NT2/D1 (cell line): ENCODE measurements around the gene ADGRA1.

Source experiments
- DNase-seq: peaks from one replicate; pipeline ENCODE4 v3.0.0-alpha.2; 2011; ENCODE audit warnings: low read depth, low spot score
- H3K27me3 ChIP-seq: 2 replicates; pipeline ENCODE4 v1.6.0; 2011; ENCODE audit warnings: mild to moderate bottlenecking; ENCODE audit not compliant: insufficient read length, insufficient read depth
- H3K36me3 ChIP-seq: 2 replicates; pipeline ENCODE4 v1.6.1; 2011; ENCODE audit warnings: mild to moderate bottlenecking, low read length, mixed read lengths; ENCODE audit not compliant: insufficient read depth, insufficient read length
- H3K4me1 ChIP-seq: 2 replicates; pipeline ENCODE4 v1.5.1; 2011; ENCODE audit not compliant: insufficient read depth, insufficient read length
- H3K4me3 ChIP-seq: 2 replicates; pipeline ENCODE4 v1.5.1; 2011; ENCODE audit warnings: low read depth; ENCODE audit not compliant: insufficient read length
- H3K9ac ChIP-seq: 2 replicates; pipeline ENCODE4 v1.6.0; 2011; ENCODE audit warnings: low read depth; ENCODE audit not compliant: insufficient read length
- H3K9me3 ChIP-seq: 2 replicates; pipeline ENCODE4 v1.5.1; 2011; ENCODE audit warnings: mild to moderate bottlenecking, low read length; ENCODE audit not compliant: insufficient read depth
- SUZ12 ChIP-seq: IDR thresholded peaks from 2 replicates; pipeline ENCODE4 v1.6.1; 2011; ENCODE audit not compliant: insufficient read length, insufficient read depth; ENCODE audit errors: extremely low read depth
- YY1 ChIP-seq: IDR thresholded peaks from 2 replicates; pipeline ENCODE4 v1.6.1; 2011; ENCODE audit not compliant: insufficient read length, insufficient read depth
- ZNF274 ChIP-seq: IDR thresholded peaks from 2 replicates; pipeline ENCODE4 v1.6.1; 2011; ENCODE audit warnings: mild to moderate bottlenecking, low read depth, low read length

Gene ADGRA1

DNA sequence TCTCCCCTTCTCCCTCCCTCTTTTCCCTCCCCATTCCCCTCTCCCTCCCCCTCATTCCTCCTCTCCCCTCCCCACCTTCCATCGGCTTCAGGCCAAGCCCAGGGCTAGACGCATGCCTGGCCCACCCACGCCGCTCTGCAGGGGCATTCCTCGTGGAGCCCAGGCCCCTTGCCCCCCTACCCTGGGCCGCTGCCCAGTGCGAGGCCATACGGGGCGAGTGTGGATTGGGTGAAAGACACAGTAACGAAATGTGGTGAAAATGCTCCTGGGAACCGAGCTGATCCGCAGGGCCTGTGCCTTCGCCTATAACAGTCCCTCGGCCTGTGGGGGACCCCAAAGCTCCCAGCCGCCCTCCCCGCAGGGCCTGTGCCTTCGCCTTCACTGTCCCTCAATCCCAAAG, 28.3 kb downstream of the ADGRA1 start:
- peaks cover 21% of the 10 kb centered on the region; the same call in 1 of the 2 replicates for H3K9me3 ChIP-seq
- TF ChIP-seq SUZ12: no peak
- TF ChIP-seq YY1: no peak
- TF ChIP-seq ZNF274: no peak
- no peak overlapping the region for H3K4me3 ChIP-seq
- no peaks in the 10 kb centered on the region for H3K36me3 ChIP-seq
- peaks cover 6% of the 10 kb centered on the region for H3K27me3 ChIP-seq
- H3K4me1 ChIP-seq: no peaks in the 10 kb centered on the region
- DNase-seq: no peak
- H3K9ac ChIP-seq: no peak overlapping the region

DNA sequence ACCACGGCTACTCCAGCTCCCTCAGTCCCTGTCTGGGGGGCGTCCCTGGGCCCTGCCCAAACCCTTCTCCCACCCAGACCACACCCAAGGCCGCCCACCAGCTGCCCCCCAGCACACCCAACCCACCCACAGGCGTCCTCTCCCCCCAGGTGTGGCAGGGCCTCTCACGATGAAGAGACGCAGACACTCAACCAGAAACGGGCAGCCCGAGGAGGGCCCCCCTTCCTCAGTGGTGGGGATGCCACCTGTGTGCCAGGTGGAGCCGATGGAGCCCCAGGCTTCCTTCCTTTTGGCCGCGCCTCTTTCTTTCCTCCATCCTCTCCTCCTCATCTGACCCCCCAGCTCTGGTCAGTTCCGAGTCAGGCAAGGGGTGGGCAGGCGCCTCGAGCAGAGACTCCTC, 28.7 kb downstream of the ADGRA1 start:
- peaks cover 3% of the 10 kb centered on the region for H3K27me3 ChIP-seq
- H3K9me3 ChIP-seq: peaks cover 17% of the 10 kb centered on the region; the same call in 1 of the 2 replicates
- no peaks in the 10 kb centered on the region for H3K4me1 ChIP-seq
- DNase-seq: no peak
- TF ChIP-seq ZNF274: no peak
- TF ChIP-seq SUZ12: no peak
- TF ChIP-seq YY1: no peak
- H3K36me3 ChIP-seq: no peaks in the 10 kb centered on the region
- H3K4me3 ChIP-seq: no peak overlapping the region
- H3K9ac ChIP-seq: no peak overlapping the region

DNA sequence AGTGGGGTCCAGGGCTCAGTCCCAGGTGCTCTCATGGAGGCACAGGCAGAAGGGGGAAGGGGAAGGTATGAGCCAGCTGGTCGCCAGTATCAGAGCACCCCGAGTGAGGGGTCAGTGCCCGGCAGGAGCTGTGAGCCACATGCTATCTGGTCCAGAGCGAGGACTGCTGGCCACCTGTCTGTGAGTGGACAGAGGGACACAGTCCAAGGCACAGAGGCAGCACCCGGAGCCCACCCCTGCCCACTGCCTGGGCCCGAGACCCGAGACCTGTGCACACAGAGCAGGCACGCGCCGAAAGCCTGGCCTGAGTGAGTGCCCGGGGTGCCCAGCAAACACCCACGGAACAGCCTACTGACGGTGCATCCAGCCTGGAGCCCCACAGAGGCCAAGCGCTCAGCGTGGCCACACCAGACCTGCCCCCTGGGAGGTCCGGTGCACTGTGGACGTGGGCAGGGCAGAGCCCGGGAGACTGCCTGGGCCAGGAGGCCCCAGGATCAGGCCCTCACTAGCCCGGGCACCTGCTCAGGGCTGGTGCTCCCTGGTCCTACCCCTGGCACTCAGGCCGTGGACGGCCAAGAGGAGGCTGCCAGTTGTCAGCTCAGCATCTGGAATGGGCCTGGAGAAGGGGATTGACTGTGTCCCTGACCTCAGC, 29.4 kb downstream of the ADGRA1 start:
- H3K36me3 ChIP-seq: no peaks in the 10 kb centered on the region
- TF ChIP-seq ZNF274 (no peak), YY1 (no peak), SUZ12 (no peak)

DNA sequence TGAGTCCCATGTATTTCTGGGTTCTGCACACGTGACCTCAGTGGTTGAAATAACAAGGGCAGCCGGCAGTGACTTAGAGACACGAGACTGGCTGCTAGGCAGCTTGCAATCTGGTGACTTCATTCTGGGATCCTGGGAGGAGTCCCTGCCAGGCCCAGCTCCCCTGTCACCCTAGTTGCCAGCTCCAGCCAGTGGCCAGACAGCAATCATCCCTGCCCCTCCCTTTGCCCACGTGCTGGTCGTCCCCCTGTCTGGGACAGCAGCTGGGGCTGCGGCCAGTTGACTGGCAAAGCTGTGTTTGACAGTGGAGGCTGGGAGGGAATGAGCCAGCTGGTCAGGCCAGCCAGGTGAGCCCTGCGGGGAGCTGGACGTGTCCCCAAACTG, 30.0 kb downstream of the ADGRA1 start:
- TF ChIP-seq YY1 (no peak), SUZ12 (no peak), ZNF274 (no peak)
- H3K9ac ChIP-seq: no peak overlapping the region
- no peaks in the 10 kb centered on the region for H3K36me3 ChIP-seq
- H3K27me3 ChIP-seq: no peaks in the 10 kb centered on the region
- H3K9me3 ChIP-seq: peaks cover 14% of the 10 kb centered on the region; the same call in 1 of the 2 replicates
- H3K4me1 ChIP-seq: no peaks in the 10 kb centered on the region
- no peak for DNase-seq
- no peak overlapping the region for H3K4me3 ChIP-seq

More for the DNA sequence above, 29.4 kb downstream of the ADGRA1 start:
- Histone ChIP-seq H3K4me3 (no peak overlapping the region), H3K4me1 (no peaks in the 10 kb centered on the region), H3K27me3 (no peaks in the 10 kb centered on the region), H3K9me3 (peaks cover 14% of the 10 kb centered on the region; the same call in 1 of the 2 replicates), H3K9ac (no peak overlapping the region)
- DNase-seq: no peak

DNA sequence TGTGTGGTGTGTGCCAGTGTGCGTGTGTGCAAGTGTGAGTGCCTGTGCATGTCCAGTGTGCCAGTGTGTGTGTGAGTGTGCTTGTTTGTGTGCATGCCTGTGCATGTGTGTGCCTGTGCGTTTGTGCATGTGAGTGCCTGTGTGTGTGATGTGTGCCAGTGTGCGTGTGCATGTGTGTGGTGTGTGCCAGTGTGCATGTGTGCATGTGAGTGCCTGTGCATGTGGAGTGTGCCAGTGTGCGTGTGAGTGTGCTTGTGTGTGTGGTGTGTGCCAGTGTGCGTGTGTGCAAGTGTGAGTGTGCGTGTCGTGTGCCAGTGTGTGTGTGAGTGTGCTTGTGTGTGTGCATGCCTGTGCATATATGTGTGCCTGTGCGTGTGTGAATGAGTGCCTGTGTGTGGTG, 33.8 kb downstream of the ADGRA1 start:
- DNase-seq: no peak
- Histone ChIP-seq H3K4me3 (no peak overlapping the region), H3K9ac (no peak overlapping the region), H3K27me3 (peaks cover 20% of the 10 kb centered on the region), H3K4me1 (no peaks in the 10 kb centered on the region), H3K36me3 (no peaks in the 10 kb centered on the region), H3K9me3 (peaks cover 14% of the 10 kb centered on the region; the same call in 1 of the 2 replicates)
- no peak for TF ChIP-seq YY1
- TF ChIP-seq ZNF274: no peak
- no peak for TF ChIP-seq SUZ12

DNA sequence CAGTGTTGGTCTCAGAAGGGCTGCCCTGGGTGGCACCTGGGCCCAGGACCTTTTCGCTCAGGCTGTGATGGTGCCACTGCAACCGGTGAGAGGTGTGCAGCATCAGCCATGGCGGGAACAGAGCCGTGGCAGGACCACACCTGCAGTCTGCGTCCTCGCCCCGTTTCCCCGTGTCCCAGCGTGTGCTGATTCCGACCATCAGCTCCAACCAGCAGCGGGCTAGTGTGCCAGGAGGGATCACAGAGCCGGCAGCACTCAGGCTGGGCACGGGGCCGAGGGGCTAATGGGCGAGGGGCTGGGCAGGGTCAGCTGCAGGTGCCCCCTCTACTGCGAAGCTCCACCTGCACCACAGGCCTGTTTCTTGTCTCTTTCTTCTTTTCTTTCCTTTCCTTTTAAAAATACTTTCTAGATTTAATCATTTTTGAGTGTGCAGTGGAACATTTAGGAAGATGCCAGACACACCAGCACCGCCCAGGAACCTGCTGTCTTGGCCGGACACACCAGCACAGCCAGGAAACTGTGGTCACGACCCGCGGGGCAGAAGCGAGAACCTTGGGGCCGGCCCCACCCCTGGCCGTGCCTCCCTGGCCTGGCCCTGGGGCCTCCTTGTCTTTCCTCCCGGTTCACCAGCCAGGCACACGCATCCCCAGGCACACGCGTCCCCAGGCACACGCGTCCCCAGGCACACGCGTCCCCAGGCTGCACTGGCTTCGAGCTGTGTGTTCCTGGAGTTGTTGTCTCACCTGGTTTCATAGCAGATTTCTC, 34.6 kb downstream of the ADGRA1 start:
- no peak for DNase-seq

More for the DNA sequence above, 34.6 kb downstream of the ADGRA1 start:
- TF ChIP-seq YY1 (no peak), ZNF274 (no peak), SUZ12 (no peak)
- Histone ChIP-seq H3K4me1 (no peaks in the 10 kb centered on the region), H3K9ac (no peak overlapping the region), H3K27me3 (peaks cover 20% of the 10 kb centered on the region), H3K9me3 (peaks cover 14% of the 10 kb centered on the region; the same call in 1 of the 2 replicates), H3K4me3 (no peak overlapping the region), H3K36me3 (no peaks in the 10 kb centered on the region)
